ENCODE measurements around the gene EFNA3.

Gene EFNA3

DNA sequence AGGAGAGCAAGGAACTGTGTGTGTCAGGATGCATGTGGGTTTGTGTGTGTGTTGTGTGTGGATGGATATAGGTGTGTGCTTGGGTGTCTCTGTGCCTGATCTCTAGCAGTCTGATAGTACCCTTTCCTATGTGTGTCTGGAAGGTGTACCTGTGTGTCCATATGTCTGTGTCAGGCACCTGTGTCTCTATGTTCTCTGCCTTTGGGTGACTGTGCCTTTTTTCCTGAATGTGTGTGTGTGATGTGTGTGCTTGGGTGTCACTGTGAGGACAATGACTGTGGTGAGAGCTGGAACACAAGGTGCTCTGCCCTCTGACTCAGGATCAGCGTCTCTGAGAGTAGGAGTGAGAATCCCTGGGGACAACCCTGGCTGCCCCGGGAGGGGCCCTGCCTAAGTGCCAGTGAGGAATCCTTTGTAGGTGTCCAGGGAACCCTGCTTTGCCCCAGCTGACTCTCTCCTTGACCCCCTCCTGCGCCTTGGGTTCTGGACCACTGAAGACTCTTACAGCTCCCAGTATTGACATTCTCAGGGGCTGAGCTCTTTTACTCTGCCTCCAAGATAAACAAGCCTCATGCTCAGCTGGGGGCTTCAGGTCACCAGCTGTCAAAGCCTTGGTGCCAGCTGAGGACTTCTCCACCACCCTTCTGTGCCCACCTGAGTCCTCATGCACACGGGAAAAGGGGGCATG, 735 bp upstream of the EFNA3 start:
- Histone ChIP-seq H3K4me3 (ENCODE audit: low read depth, low read length) (peak overlapping the region; percentile 46), H3K27ac (peak overlapping the region; percentile 15), H3K36me3 (no peaks in the 10 kb centered on the region), H3K9me3 (ENCODE audit: severe bottlenecking) (no peaks in the 10 kb centered on the region), H3K27me3 (ENCODE audit: insufficient read depth, low read depth, severe bottlenecking) (peaks cover 32% of the 10 kb centered on the region)
- DNase-seq, result peak; percentile 57
- TF ChIP-seq, protein P1, sequence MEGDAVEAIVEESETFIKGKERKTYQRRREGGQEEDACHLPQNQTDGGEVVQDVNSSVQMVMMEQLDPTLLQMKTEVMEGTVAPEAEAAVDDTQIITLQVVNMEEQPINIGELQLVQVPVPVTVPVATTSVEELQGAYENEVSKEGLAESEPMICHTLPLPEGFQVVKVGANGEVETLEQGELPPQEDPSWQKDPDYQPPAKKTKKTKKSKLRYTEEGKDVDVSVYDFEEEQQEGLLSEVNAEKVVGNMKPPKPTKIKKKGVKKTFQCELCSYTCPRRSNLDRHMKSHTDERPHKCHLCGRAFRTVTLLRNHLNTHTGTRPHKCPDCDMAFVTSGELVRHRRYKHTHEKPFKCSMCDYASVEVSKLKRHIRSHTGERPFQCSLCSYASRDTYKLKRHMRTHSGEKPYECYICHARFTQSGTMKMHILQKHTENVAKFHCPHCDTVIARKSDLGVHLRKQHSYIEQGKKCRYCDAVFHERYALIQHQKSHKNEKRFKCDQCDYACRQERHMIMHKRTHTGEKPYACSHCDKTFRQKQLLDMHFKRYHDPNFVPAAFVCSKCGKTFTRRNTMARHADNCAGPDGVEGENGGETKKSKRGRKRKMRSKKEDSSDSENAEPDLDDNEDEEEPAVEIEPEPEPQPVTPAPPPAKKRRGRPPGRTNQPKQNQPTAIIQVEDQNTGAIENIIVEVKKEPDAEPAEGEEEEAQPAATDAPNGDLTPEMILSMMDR (IDR thresholded peaks at IDR 0.05; ENCODE audit: low read depth, low read length), result no peak

DNA sequence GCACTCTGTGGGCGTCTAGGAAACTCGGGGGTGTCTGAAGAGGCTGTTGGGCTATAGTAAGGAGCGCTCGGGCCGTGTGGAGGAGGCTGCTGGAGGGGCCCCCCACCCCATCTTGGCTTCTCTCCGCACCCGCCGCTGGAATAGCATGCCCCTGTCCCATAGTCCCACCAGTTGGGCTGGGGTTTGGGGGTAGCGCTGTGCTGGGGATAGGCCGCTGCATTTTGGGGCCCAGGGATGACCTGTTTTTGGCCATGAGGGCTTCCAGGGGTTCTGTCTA, 511 bp downstream of the EFNA3 start:
- Histone ChIP-seq H3K4me3 (ENCODE audit: low read depth, low read length) (peak overlapping the region; percentile 67), H3K36me3 (no peaks in the 10 kb centered on the region), H3K27ac (no peak overlapping the region), H3K9me3 (ENCODE audit: severe bottlenecking) (no peaks in the 10 kb centered on the region), H3K27me3 (ENCODE audit: insufficient read depth, low read depth, severe bottlenecking) (peaks cover 36% of the 10 kb centered on the region)
- no peak for DNase-seq
- TF ChIP-seq, protein P1 (IDR thresholded peaks at IDR 0.05; ENCODE audit: low read depth, low read length), result no peak

DNA sequence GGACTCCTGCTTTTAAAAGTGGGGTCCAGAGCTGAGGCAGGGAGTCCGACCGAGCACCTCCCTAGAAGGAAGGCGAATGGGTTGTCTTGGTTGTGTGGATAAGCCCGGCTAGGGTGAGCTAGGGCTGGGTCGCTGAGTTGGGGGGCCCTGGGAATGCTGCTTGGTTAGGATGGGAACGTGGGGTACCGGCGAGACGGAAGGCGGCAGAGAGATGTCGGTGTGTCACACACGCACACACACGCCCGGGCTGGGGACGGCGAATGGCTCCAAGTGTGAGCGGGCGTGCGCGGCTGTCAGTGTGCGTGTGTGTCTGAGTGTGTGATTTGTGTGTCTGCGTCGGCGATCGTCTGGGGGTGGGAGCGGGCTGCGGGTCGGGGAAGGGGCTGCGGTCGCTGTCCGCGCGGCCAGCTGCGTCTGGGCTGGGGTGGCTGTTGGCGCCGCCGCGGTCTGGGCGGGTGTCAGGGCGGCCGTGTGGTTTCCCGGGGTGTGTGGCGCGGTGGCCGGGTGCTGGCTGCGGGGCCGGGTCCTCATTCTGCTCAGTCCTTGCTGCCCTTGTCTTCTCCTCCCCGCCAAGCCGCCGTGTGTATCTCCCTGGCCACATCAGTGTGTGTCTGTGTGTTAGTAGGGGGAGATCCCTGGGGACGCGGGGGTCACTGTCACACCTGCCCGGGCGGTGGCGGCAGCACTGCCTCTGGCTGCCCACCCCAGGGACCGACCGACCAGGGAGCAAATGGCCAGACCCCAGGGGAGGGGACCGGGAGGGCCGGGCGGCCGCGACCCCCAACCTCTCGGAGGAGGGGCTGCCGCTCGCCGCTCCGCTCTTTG, 1.1 kb downstream of the EFNA3 start:
- peak overlapping the region; percentile 67 for H3K4me3 ChIP-seq (ENCODE audit: low read depth, low read length)
- H3K9me3 ChIP-seq (ENCODE audit: severe bottlenecking), result no peaks in the 10 kb centered on the region
- peak; percentile 73 for DNase-seq
- H3K36me3 ChIP-seq, result no peaks in the 10 kb centered on the region
- TF ChIP-seq, protein P1 (IDR thresholded peaks at IDR 0.05; ENCODE audit: low read depth, low read length), result no peak; the same call in 1 of the 2 replicates
- H3K27me3 ChIP-seq (ENCODE audit: insufficient read depth, low read depth, severe bottlenecking), result peaks cover 36% of the 10 kb centered on the region
- H3K27ac ChIP-seq, result no peak overlapping the region

DNA sequence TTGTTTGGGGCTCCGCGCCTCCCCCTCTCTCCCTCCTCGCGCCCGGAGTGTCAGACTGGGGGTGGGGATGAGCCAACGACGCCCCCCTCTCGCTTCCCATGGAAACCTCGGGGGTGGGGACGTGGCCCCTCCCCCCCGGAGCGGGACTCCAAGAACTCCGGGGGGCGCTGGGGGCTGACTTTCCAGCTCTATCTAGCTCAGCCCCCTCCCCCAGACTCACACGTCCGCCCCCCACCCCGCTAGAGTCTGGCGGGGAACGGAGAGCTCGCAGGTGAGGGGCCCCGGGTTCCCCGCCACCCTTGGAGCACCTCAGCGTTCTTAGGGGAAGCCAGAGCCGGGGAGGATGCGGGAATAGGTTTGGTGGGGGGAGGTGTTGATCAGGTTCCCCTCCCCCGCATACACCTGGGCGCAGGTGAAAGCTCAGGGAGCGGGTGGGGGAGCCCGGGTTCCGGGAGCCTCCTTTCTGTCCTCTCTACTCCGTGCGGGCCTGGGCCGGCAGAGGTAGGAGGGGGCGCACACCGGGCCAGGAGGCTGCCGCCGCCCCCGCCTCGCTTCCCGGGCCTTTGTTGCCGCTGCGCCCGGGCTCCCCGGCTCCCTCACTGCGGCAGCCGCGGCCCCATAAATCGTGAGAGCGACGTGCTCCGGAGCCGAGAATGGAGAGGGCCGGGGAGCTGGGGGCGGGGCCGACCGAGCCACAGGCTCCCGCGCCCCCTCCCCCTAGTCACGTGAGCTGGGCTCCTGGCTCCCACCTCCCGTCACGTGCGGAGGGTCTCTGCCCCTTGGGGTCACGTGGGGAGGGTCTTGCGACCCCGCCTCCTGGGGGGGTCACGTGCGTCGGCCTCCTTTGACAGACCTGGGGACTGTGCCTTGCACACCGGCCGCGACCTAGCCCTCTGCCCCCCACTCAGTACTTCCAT, 1.9 kb downstream of the EFNA3 start:
- Histone ChIP-seq H3K36me3 (no peaks in the 10 kb centered on the region), H3K9me3 (ENCODE audit: severe bottlenecking) (no peaks in the 10 kb centered on the region), H3K27me3 (ENCODE audit: insufficient read depth, low read depth, severe bottlenecking) (peaks cover 36% of the 10 kb centered on the region), H3K4me3 (ENCODE audit: low read depth, low read length) (peak overlapping the region; percentile 67), H3K27ac (peak overlapping the region; percentile 1)
- DNase-seq, result peak; percentile 98
- TF ChIP-seq, protein P1 (IDR thresholded peaks at IDR 0.05; ENCODE audit: low read depth, low read length), result no peak

DNA sequence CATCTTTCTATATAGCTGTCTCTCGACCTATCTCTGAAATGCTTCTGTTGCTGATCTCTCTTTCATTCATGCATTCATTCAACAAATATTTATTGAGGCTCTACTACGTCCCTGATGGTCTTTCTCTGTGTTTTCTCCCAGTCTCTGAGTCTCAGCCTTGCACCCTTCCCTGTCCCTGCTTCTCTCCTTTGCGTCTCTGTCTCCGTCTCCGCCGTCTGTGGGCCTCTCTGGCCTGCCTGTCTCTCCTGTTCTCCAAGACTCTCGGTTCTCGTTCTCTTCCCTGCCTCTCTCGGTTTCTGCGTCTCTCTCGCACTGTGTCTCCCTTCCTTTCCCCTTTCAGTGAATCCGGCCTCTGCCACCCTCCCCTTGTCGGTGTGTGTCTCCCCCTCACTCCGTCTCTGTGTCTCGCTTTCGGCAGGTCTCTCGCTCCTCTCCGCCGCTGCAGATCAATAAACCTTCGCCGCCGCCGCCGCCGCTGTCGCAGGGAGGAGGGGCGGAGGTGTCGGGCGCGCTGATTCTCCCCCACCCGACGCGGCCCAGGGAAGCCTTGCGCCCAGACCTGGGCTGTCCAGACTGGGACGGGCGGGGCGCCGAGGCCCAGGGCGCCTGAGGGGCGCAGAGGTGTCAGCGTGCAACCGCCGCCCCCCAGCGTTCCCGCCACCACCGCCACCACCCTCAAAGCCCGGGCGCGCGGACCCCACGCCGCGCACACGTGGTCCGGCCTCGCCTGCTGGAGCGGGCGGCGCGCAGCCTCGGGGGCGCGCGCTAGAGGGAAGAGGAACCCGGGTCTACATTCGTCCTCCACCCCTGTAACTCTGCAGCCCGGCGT, 3.0 kb downstream of the EFNA3 start:
- no peak for DNase-seq
- no peaks in the 10 kb centered on the region for H3K9me3 ChIP-seq (ENCODE audit: severe bottlenecking)
- H3K4me3 ChIP-seq (ENCODE audit: low read depth, low read length), result no peak overlapping the region
- peaks cover 36% of the 10 kb centered on the region for H3K27me3 ChIP-seq (ENCODE audit: insufficient read depth, low read depth, severe bottlenecking)
- H3K36me3 ChIP-seq, result no peaks in the 10 kb centered on the region
- TF ChIP-seq, protein P1 (IDR thresholded peaks at IDR 0.05; ENCODE audit: low read depth, low read length), result no peak
- H3K27ac ChIP-seq, result no peak overlapping the region
